GM21360 (cell line): Measurements from ENCODE around the gene ZSCAN30.
"Not testable (repeated sequence)": the region's sequence is repeated elsewhere in the genome, so short reads cannot be mapped to it uniquely, and the experiment has no call there.

Source experiments
- ATAC-seq: cut with Tn5 transposase; IDR thresholded peaks from one replicate; pipeline ENCODE4 v1.9.1; 2021; ENCODE audit warnings: mild to moderate bottlenecking, moderate library complexity; ENCODE audit not compliant: unreplicated experiment

Gene ZSCAN30

GRCh38 chr18:35239314-35239713, 50.7 kb downstream of the ZSCAN30 start:
- ATAC-seq, result no peak

GRCh38 chr18:35236571-35237363, 53.3 kb downstream of the ZSCAN30 start:
- no peak for ATAC-seq

GRCh38 chr18:35231052-35231451, 59.0 kb downstream of the ZSCAN30 start:
- ATAC-seq, result peak; percentile 86

- ATAC-seq, result no peak
Observed at GRCh38 chr18:35227254-35227653, 62.8 kb downstream of the ZSCAN30 start.

- ATAC-seq, result no peak
Observed at GRCh38 chr18:35223797-35224196, 66.2 kb downstream of the ZSCAN30 start.

GRCh38 chr18:35220424-35220823, 69.6 kb downstream of the ZSCAN30 start:
- ATAC-seq, result no peak

GRCh38 chr18:35219331-35219730, 70.7 kb downstream of the ZSCAN30 start:
- not testable (repeated sequence) for ATAC-seq

GRCh38 chr18:35216611-35217010, 73.4 kb downstream of the ZSCAN30 start:
- not testable (repeated sequence) for ATAC-seq

- no peak for ATAC-seq
Observed at GRCh38 chr18:35215026-35215425, 75.0 kb downstream of the ZSCAN30 start.

GRCh38 chr18:35205746-35206458, 84.1 kb downstream of the ZSCAN30 start:
- not testable (repeated sequence) for ATAC-seq

- no peak for ATAC-seq
Observed at GRCh38 chr18:35205199-35205712, 84.8 kb downstream of the ZSCAN30 start.

GRCh38 chr18:35203067-35203466, 87.0 kb downstream of the ZSCAN30 start:
- no peak for ATAC-seq

GRCh38 chr18:35201256-35201931, 88.6 kb downstream of the ZSCAN30 start:
- ATAC-seq, result no peak
